Uterus (tissue), 2 donors: ENCODE measurements around the gene NELL1.

Experiments used
- POLR2A ChIP-seq, 2 donors: fragments of 450-650 bp; IDR thresholded peaks; one replicate each; pipeline ENCODE4 v1.6.1; 2016; ENCODE audit warnings: antibody characterized with exemption in 2 of 2, mild to moderate bottlenecking in 1 of 2, moderate library complexity in 1 of 2
- TF ChIP-seq, protein P1 (sequence below), 4 experiments: fragments of 200-600 bp in 2 of 4; fragments of 450-650 bp in 2 of 4; sonication (generic) in 2 of 4; IDR thresholded peaks; one replicate each; pipeline ENCODE4 v1.5.1; 2016 to 2019; ENCODE audit warnings: antibody characterized with exemption in 4 of 4, mild to moderate bottlenecking in 2 of 4, moderate library complexity in 1 of 4

DNA sequence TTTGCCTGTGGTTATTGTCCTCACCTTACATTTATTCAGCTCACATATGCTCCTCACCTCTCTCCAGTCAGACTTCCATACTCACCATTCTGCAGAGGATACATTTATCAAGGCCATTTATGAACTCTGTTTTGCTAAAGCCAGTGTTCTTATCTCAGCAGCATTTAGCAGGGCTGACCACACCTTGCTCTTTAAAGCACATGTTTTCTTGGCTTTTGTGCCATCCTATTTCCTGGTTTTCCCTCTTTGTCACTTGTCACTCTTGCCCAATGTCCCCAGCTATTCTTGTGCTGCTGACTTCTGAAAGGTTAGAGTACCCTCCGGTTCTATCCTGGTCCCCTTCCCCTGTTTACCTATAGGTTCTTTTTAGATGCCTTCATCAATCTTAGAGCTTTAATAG lies 446.6 kb downstream of the NELL1 start:
- TF ChIP-seq, protein P1, sequence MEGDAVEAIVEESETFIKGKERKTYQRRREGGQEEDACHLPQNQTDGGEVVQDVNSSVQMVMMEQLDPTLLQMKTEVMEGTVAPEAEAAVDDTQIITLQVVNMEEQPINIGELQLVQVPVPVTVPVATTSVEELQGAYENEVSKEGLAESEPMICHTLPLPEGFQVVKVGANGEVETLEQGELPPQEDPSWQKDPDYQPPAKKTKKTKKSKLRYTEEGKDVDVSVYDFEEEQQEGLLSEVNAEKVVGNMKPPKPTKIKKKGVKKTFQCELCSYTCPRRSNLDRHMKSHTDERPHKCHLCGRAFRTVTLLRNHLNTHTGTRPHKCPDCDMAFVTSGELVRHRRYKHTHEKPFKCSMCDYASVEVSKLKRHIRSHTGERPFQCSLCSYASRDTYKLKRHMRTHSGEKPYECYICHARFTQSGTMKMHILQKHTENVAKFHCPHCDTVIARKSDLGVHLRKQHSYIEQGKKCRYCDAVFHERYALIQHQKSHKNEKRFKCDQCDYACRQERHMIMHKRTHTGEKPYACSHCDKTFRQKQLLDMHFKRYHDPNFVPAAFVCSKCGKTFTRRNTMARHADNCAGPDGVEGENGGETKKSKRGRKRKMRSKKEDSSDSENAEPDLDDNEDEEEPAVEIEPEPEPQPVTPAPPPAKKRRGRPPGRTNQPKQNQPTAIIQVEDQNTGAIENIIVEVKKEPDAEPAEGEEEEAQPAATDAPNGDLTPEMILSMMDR (IDR thresholded peaks at IDR 0.05), result no peak
- no peak for TF ChIP-seq POLR2A (IDR thresholded peaks at IDR 0.05)
